CD4-positive, alpha-beta T cell treated with Interleukin-10 for 1 hour (primary cell): Measurements from ENCODE around the gene MIF4GD.
"Not testable (repeated sequence)": the region's sequence is repeated elsewhere in the genome, so short reads cannot be mapped to it uniquely, and the experiment has no call there.

Experiments
- DNase-seq: peaks from one replicate; pipeline ENCODE4 v3.0.0-alpha.2; 2020

Gene MIF4GD, protein sequence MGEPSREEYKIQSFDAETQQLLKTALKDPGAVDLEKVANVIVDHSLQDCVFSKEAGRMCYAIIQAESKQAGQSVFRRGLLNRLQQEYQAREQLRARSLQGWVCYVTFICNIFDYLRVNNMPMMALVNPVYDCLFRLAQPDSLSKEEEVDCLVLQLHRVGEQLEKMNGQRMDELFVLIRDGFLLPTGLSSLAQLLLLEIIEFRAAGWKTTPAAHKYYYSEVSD

DNA sequence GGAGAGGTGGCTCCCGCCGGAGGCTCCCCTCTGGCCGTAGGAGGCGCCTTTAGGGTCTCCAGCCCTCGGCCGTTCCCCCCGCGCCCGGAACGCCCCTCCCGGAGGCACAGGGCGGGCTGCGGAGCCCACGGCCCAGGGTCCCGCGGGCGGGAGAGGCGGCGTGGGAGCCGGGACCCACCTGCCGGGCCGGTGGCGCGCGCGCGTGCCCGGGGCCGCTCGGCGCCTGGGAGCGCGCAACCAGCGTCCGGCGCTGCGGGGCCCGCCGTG is at the start of gene MIF4GD:
Gene MIF4GD (minus strand): TSS at position 266 of the 267 bp plus-strand sequence. CDS start 1,036 bp downstream, outside the sequence.
- no peak for DNase-seq

DNA sequence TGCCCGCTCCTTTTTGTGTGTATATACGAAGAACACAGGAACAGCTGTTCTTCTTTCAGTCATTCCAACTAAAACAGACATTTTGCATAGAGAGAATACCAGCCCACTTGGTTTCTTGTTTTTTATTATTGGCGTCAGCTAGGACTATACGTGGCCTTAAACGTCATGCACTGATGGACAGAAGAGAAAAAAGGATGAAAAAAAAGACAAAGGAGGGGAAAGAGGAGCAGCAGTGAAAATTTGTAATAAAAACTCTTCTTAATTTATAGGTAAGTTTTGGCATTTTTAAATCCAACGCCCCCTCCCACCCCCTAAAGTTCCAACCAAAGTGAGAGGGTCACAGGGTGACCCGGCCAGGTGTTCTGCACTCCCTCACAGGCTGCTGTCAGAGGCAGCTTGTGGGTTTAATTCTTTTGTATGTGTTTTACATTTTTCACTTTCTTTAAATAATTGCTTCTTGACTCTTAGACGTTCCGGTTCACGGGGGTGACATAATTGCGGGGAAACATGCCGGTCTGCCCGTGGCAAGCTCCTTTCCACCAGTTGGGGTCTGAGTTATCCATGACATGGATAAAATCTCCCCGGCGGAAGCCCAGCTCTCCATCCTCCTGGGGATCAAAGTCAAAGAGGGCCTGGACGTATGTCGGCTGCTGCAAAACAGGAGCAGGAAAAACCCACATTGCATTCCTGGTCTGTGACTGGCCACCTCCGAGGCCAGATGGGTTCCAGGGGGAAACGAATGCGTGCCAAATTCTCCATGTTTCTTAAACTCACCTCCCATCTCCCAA is 49.1 kb upstream of the MIF4GD start:
- DNase-seq = no peak

DNA sequence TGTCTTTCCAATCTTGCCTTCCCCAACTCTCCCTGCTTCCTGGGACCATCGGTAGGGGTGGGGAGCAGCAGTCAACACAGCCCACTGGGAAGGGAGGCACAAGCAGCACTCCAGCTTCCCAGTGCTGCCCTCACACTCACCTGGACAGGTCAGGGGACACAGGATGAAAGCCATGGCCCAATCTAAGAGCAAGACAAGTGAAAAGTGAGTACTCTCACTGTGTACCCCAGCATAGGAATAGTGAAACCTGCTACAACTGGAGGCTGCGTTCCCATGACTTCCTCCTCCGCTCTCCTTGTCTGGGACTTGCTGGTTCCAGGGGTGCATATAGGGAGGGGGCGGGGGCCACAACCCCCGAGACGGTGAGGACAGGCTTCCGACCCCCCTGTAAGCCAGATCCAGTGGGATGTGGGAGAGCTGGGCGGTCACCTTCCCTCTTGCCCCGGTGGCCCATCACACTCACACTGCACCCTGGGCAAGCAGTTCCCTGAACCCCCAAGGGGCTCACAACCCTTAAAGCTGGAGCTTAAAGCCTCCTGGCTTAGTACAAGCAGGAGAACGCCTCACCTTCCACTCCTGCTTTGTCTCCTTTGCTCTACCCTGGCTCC is 47.7 kb upstream of the MIF4GD start:
- no peak for DNase-seq

DNA sequence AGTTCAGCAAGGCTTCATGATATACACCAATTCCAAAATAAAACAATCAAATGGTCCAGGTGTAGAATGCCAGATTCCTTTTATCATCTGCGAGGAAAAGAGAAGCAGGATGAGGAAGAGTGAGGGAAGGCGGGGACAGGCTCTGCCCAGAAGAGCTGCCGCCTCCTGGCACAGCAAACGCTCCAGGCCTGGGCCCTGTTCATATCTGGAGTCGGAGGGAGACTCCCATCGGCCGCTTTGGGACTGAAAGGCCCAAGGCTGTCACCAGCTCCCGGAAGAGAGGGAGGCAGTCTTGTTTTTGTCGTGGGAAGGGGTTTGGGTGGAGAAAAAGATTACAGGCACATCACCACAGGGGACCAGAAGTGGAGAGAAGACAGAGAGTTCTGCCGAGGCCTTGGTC is 47.2 kb upstream of the MIF4GD start:
- no peak for DNase-seq

- no peak for DNase-seq
Measured at GRCh38 chr17:75317671-75318070, 46.6 kb upstream of the MIF4GD start.

GRCh38 chr17:75316253-75316652 is 45.2 kb upstream of the MIF4GD start:
- DNase-seq = no peak

- no peak for DNase-seq
Measured at GRCh38 chr17:75315541-75316243, 44.7 kb upstream of the MIF4GD start.

GRCh38 chr17:75313941-75314551 is 43.0 kb upstream of the MIF4GD start:
- no peak for DNase-seq

DNA sequence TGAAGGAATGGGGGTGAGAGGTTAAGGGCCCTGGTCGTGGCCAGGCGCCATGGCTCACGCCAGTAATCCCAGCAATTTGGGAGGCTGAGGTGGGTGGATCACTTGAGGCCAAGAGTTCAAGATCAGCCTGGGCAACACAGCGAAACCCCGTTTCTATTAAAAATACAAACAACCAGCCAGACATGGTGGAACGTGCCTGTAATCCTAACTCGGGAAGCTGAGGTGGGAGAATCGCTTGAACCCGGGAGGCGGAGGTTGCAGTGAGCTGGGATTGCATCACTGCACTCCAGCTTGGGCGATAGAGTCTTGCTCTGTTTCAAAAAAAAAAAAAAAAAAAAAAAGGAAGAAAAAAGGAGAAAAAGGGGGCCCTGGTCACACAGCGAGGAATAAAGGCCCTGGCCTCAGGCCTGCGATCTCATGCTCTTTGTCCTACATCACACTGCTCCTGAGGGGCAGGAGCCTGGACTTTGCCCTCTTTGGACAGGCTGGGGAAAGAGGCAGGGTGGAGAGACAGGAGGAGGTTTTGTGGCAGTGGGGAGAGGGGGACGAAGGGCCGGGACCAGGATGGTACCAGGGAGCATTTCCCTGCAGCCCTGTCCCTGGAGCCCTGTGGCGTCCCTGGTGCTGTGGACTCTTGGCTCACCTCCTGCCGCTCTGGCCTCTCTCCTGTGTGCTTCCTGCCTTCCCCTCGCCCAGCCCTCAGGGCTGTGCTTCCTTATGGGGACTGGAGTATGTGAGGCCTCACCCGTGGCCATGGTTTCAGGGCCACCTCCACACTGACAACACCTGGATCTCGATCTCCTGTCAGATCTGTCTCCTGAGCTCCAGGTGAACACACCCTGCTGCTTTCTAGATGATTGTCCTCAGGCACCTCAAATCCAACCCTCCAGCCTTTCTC is 38.0 kb upstream of the MIF4GD start:
- DNase-seq = no peak

GRCh38 chr17:75307957-75308731 is 37.1 kb upstream of the MIF4GD start:
- DNase-seq = no peak

- DNase-seq = no peak
Measured at GRCh38 chr17:75301502-75302206, 30.6 kb upstream of the MIF4GD start.

- DNase-seq = no peak
Measured at GRCh38 chr17:75301049-75301448, 30.0 kb upstream of the MIF4GD start.

- no peak for DNase-seq
Measured at GRCh38 chr17:75300280-75300679, 29.2 kb upstream of the MIF4GD start.

- peak; percentile 28 for DNase-seq
Measured at GRCh38 chr17:75295201-75296158, 24.4 kb upstream of the MIF4GD start.

DNA sequence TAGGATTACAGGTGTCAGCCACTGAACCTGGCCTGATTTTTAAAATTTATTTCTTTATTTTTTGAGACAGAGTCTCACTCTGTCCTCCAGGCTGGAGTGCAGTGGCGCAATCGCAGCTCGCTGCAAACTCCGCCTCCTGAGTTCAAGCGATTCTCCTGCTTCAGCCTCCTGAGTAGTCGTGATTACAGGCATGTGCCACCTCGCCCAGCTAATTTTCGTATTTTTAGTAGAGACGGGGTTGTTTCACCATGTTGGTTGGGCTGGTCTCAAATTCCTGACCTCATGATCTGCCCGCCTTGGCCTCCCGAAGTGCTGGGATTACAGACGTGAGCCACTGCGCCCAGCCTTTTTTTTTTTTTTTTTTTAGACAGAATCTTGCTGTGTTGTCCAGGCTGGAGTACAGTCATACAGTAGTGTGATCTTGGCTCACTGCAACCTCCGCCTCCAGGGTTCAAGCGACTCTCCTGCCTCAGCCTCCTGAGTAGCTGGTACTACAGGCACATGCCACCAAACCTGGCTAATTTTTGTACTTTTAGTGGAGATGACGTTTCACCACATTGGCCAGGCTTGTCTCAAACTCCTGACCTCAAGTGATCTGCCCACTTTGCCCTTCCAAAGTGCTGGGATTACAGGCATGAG is 21.9 kb upstream of the MIF4GD start:
- DNase-seq = not testable (repeated sequence)

DNA sequence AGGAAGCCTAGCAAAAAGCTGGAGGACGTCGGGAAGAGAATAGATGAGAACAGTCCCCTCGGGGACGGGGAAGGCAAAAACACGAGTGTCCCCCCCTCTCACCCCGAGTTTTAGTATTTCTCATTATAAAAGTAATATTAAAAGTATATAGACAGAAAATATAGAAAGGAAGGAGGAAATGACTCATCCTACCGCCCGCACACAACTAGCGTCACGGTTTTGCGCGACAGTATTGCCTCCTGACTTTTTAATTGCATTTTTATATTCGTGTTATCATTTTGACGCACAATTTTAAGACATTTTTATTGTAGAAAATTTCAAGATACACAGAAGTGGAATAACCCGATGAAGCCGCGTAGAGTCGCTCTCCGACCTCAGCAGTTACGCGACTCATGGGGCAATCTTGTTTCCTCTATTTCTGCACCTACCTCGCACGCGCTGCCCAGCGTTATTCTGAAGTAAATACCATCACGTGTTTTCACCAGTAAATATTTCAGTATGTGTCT is 18.9 kb upstream of the MIF4GD start:
- DNase-seq = peak; percentile 62

DNA sequence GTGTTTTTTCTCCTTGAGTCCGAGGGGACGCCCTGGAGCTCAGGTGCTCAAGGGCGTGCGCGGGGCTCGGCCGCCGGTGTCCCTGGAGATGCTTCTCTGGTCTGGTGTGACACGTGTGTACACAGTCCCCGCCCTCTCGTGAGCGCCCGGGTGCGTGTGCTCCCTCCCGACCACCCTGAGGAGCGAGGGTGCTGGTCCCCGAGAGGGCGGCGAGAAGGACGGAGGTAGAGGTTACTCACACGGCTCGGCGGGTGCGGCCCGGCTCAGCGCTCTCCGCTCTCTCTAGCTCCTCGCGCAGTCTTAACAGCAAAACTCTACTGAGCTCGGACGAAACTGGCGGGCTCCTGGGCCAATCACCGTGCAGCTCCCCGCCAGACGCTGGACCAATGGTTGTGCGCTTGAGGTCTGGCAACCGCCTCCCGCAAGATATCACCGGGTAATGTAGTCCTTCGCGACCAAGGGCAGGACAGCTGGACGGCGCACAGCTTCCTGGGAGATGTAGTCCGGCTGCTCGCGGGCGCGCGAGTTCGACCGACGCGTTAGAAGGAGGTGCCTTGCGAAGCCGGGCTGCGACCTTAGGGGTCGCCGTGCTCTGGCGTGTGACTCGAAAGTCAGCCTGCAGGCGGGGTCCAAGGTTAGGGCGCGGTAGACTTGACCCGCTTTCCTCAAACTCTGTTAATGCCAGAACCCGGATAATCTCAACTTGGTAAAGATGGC is 18.2 kb upstream of the MIF4GD start, which contains the start of gene SLC25A19:
Gene SLC25A19 (minus strand): TSS at position 319 of the 717 bp plus-strand sequence. CDS start 2,669 bp downstream, outside the sequence.
- DNase-seq = peak; percentile 98

DNA sequence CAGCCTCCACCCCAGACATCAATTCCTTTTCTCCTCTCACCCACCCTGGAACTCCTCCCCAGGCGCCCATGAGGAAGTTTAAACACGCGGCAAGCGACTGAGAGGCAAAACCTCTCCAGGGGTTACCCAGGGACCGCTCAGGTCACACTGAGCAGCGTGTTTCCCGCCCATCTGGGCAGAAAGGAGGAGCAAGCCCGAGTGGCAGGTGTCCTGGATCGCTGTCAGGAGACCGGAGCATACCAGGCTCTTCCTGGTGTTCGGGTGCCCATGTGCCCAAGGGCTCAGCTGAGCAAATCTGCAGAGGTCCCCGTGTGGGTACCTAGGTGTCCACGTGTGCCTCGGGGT is 17.7 kb upstream of the MIF4GD start:
- DNase-seq = no peak
